ENCODE measurements around the gene NSA2.
A peak's percentile ranks its signal among the peaks of the same experiment; 100 is the strongest.
"Not testable (repeated sequence)": the region's sequence is repeated elsewhere in the genome, so short reads cannot be mapped to it uniquely, and the experiment has no call there.

The NSA2 gene
- 107 to 135 reads per million in 2 donors for total RNA-seq

GRCh38 chr5:74766849-74767578 is at the start of gene NSA2, which contains the start of gene GFM2:
Gene NSA2 (plus strand): TSS chr5:74767249. CDS start chr5:74767361, 112 bp downstream.
Gene GFM2 (minus strand): TSS chr5:74767117. CDS start chr5:74763742, 3,375 bp downstream.
- DNase-seq: peak; percentile 87

- DNase-seq: no peak
Measured at GRCh38 chr5:74717596-74717995, 49.5 kb upstream of the NSA2 start.

- no peak for DNase-seq
Measured at GRCh38 chr5:74722271-74722670, 44.8 kb upstream of the NSA2 start.

GRCh38 chr5:74725331-74725730 is 41.7 kb upstream of the NSA2 start:
- DNase-seq: no peak

GRCh38 chr5:74736759-74737158 is 30.3 kb upstream of the NSA2 start:
- DNase-seq: no peak

GRCh38 chr5:74738406-74738805 is 28.6 kb upstream of the NSA2 start:
- no peak for DNase-seq

- DNase-seq: not testable (repeated sequence)
Measured at GRCh38 chr5:74748742-74749141, 18.3 kb upstream of the NSA2 start.

- no peak for DNase-seq
Measured at GRCh38 chr5:74761241-74761640, 5.8 kb upstream of the NSA2 start.

GRCh38 chr5:74762599-74762998 is 4.5 kb upstream of the NSA2 start:
- DNase-seq: no peak

GRCh38 chr5:74763504-74763903 is 3.5 kb upstream of the NSA2 start:
- no peak for DNase-seq

- DNase-seq: no peak
Measured at GRCh38 chr5:74765201-74765600, 1.8 kb upstream of the NSA2 start.

- no peak for DNase-seq
Measured at GRCh38 chr5:74765929-74766328, 1.1 kb upstream of the NSA2 start.

- no peak for DNase-seq
Measured at GRCh38 chr5:74766418-74766848, 616 bp upstream of the NSA2 start.

GRCh38 chr5:74767579-74767913 is 497 bp downstream of the NSA2 start:
- no peak for DNase-seq

- no peak for DNase-seq
Measured at GRCh38 chr5:74772359-74772758, 5.3 kb downstream of the NSA2 start.

GRCh38 chr5:74778609-74779008 is 11.6 kb downstream of the NSA2 start:
- no peak for DNase-seq

GRCh38 chr5:74786851-74787250 is 19.8 kb downstream of the NSA2 start:
- no peak for DNase-seq

GRCh38 chr5:74787424-74787823 is 20.4 kb downstream of the NSA2 start:
- no peak for DNase-seq

GRCh38 chr5:74791669-74792068 is 24.6 kb downstream of the NSA2 start:
- DNase-seq: not testable (repeated sequence)

GRCh38 chr5:74798977-74799911 is 32.2 kb downstream of the NSA2 start:
- no peak for DNase-seq

GRCh38 chr5:74801197-74801596 is 34.1 kb downstream of the NSA2 start:
- no peak for DNase-seq

GRCh38 chr5:74801941-74802340 is 34.9 kb downstream of the NSA2 start:
- DNase-seq: no peak

- no peak for DNase-seq
Measured at GRCh38 chr5:74810915-74811314, 43.9 kb downstream of the NSA2 start.

GRCh38 chr5:74816875-74817274 is 49.8 kb downstream of the NSA2 start:
- no peak for DNase-seq

Measured in T-helper 9 cell (primary cell).